H1 (cell line): Measurements from ENCODE around the gene ABHD6. TPM values are rescaled to one million over a fixed set of nuclear protein-coding genes. Genes with fewer than 3 reads are reported as not detected.

Experiments used
- BACH1 ChIP-seq: IDR thresholded peaks from 2 replicates; pipeline ENCODE4 v1.6.1; 2012; ENCODE audit warnings: low read length, improper control_type of control experiment
- BRCA1 ChIP-seq: IDR thresholded peaks from 2 replicates; pipeline ENCODE4 v1.6.1; 2012; ENCODE audit warnings: low read depth, low read length, improper control_type of control experiment
- CBX8 ChIP-seq: fragments of 300-800, 300-1000 bp; sonication (generic); IDR thresholded peaks from 2 replicates; pipeline ENCODE4 v1.7.1; 2016; ENCODE audit warnings: low read depth, low read length, borderline replicate concordance
- CHD2 ChIP-seq: IDR thresholded peaks from 2 replicates; pipeline ENCODE4 v1.6.1; 2012; ENCODE audit warnings: low read length, improper control_type of control experiment
- CTBP2 ChIP-seq: IDR thresholded peaks from 2 replicates; pipeline ENCODE4 v1.7.0; 2011; ENCODE audit warnings: borderline replicate concordance, mild to moderate bottlenecking, moderate library complexity, mixed read lengths, low read length; ENCODE audit not compliant: insufficient read depth, insufficient read length
- EZH2 ChIP-seq: fragments of 200-600 bp; sonication (generic); IDR thresholded peaks from 2 replicates; pipeline ENCODE4 v1.7.1; 2012; ENCODE audit warnings: low read depth, mild to moderate bottlenecking, moderate library complexity, low read length, inconsistent platforms; ENCODE audit not compliant: severe bottlenecking
- HDAC6 ChIP-seq: IDR thresholded peaks from one replicate; pipeline ENCODE4 v1.7.1; 2012; ENCODE audit warnings: low read depth, mild to moderate bottlenecking, inconsistent platforms, low read length, moderate library complexity
- JUN ChIP-seq: IDR thresholded peaks from 2 replicates; pipeline ENCODE4 v1.6.1; 2011; ENCODE audit warnings: low read depth, mild to moderate bottlenecking, improper control_type of control experiment, low read length
- JUND ChIP-seq: IDR thresholded peaks from 2 replicates; pipeline ENCODE4 v1.6.1; 2011; ENCODE audit warnings: mild to moderate bottlenecking, improper control_type of control experiment, low read length
- MAFK ChIP-seq: IDR thresholded peaks from 2 replicates; pipeline ENCODE4 v1.6.1; 2012; ENCODE audit warnings: low read depth, mild to moderate bottlenecking, improper control_type of control experiment, low read length
- MAX ChIP-seq: IDR thresholded peaks from 2 replicates; pipeline ENCODE4 v1.6.1; 2012; ENCODE audit warnings: inconsistent platforms
- NRF1 ChIP-seq: IDR thresholded peaks from 2 replicates; pipeline ENCODE4 v1.6.1; 2011; ENCODE audit warnings: mild to moderate bottlenecking, low read depth, low read length, improper control_type of control experiment
- POLR2AphosphoS5 ChIP-seq: IDR thresholded peaks from 2 replicates; pipeline ENCODE4 v1.6.1; 2011; ENCODE audit warnings: low read depth, low read length
- POU5F1 ChIP-seq: IDR thresholded peaks from 2 replicates; pipeline ENCODE4 v1.6.1; 2011; ENCODE audit warnings: low read depth, mild to moderate bottlenecking, low read length, moderate library complexity
- RBBP5 ChIP-seq: IDR thresholded peaks from 2 replicates; pipeline ENCODE4 v1.7.1; 2012; ENCODE audit warnings: low read depth, mild to moderate bottlenecking, inconsistent platforms, low read length, moderate library complexity, borderline replicate concordance
- RXRA ChIP-seq: IDR thresholded peaks from 2 replicates; pipeline ENCODE4 v1.6.1; 2011; ENCODE audit warnings: low read depth, mild to moderate bottlenecking, low read length, moderate library complexity; ENCODE audit not compliant: insufficient read depth
- SAP30 ChIP-seq: fragments of 300-600 bp; sonication (generic); IDR thresholded peaks from 2 replicates; pipeline ENCODE4 v1.7.1; 2012; ENCODE audit warnings: low read length, moderate library complexity, mild to moderate bottlenecking, inconsistent platforms; ENCODE audit not compliant: insufficient read depth, insufficient replicate concordance
- SIN3A ChIP-seq, 2 experiments: IDR thresholded peaks in 1 of 2; conservative IDR thresholded peaks in 1 of 2; 2 replicates each; pipeline ENCODE4 v1.6.1; 2011 to 2012; ENCODE audit warnings: low read length in 2 of 2, improper control_type of control experiment in 1 of 2, low read depth in 1 of 2, mild to moderate bottlenecking in 1 of 2
- SIX5 ChIP-seq: IDR thresholded peaks from 2 replicates; pipeline ENCODE4 v1.6.1; 2011; ENCODE audit warnings: mild to moderate bottlenecking, low read depth, low read length
- SP4 ChIP-seq: IDR thresholded peaks from 2 replicates; pipeline ENCODE4 v1.6.1; 2012; ENCODE audit warnings: low read length, inconsistent platforms
- TAF1 ChIP-seq: IDR thresholded peaks from 2 replicates; pipeline ENCODE4 v1.6.1; 2011; ENCODE audit warnings: mild to moderate bottlenecking, low read depth, low read length
- TCF12 ChIP-seq: IDR thresholded peaks from 2 replicates; pipeline ENCODE4 v1.6.1; 2011; ENCODE audit warnings: low read depth, mild to moderate bottlenecking, low read length
- polyA plus RNA-seq, 7 experiments: library from polyadenylated mRNA; depleted of rRNA in 3 of 7; stranded (reverse) in 5 of 7; unstranded in 2 of 7; fragments of >200 nt in 5 of 7; fragments of 200-250 nt in 2 of 7; gene quantifications; 1 replicate in 5 of 7; 2 replicates in 1 of 7; 4 replicates in 1 of 7; pipeline versions ENCODE4 v1.2.1 to v1.2.3, GENCODE V29; 2011 to 2013; ENCODE audit warnings: missing spikeins in 2 of 7, mixed read lengths in 2 of 7
- total RNA-seq: library from RNA; stranded (reverse); fragmentation: NEBNext Ultra II Directional; extraction: Animal tissue kit (Norgen Biotek cat#: 25700); gene quantifications from 2 replicates; pipeline ENCODE4 v1.2.1, GENCODE V29; 2021
- TF ChIP-seq, protein P1 (sequence below), 3 experiments: IDR thresholded peaks; 1 replicate in 2 of 3; 2 replicates in 1 of 3; pipeline versions ENCODE4 v1.5.1 to v1.6.1; 2011; ENCODE audit warnings: low read length in 3 of 3, mild to moderate bottlenecking in 3 of 3, inconsistent platforms in 2 of 3, low read depth in 1 of 3, moderate library complexity in 1 of 3; ENCODE audit not compliant: insufficient read depth in 1 of 3; ENCODE audit errors: control extremely low read depth in 1 of 3

The ABHD6 gene
- total and polyA plus RNA-seq, 2 of the 8 experiments (the other 6 are each of a cell fraction or from before 2014, with no cell fraction given), result 5.9 to 6.6 TPM

GRCh38 chr3:58217209-58217811 is 20.3 kb upstream of the ABHD6 start (continued):
- no peak for TF ChIP-seq SIX5
- peak; percentile 81 for TF ChIP-seq MAX
- TF ChIP-seq, protein P1, sequence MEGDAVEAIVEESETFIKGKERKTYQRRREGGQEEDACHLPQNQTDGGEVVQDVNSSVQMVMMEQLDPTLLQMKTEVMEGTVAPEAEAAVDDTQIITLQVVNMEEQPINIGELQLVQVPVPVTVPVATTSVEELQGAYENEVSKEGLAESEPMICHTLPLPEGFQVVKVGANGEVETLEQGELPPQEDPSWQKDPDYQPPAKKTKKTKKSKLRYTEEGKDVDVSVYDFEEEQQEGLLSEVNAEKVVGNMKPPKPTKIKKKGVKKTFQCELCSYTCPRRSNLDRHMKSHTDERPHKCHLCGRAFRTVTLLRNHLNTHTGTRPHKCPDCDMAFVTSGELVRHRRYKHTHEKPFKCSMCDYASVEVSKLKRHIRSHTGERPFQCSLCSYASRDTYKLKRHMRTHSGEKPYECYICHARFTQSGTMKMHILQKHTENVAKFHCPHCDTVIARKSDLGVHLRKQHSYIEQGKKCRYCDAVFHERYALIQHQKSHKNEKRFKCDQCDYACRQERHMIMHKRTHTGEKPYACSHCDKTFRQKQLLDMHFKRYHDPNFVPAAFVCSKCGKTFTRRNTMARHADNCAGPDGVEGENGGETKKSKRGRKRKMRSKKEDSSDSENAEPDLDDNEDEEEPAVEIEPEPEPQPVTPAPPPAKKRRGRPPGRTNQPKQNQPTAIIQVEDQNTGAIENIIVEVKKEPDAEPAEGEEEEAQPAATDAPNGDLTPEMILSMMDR (IDR thresholded peaks at IDR 0.05; ENCODE audit: control extremely low read depth in 1 of 3, insufficient read depth in 1 of 3, low read depth in 1 of 3, low read length in 3 of 3), result peak; percentile 80 to 94 (median 81)
- TF ChIP-seq HDAC6, result no peak
- no peak for TF ChIP-seq BACH1
- no peak for TF ChIP-seq CHD2
- no peak for TF ChIP-seq JUN
- no peak for TF ChIP-seq RBBP5
- 0 out of 2 replicates have a peak, but pooled peaks have one; percentile 10 for TF ChIP-seq JUND
- peak in 1 of 2 experiments; percentile 77; a peak in 2 of 4 replicates for TF ChIP-seq SIN3A (conservative IDR thresholded peaks at IDR 0.05 in 1 of 2, IDR thresholded peaks at IDR 0.05 in 1 of 2; ENCODE audit: low read depth in 1 of 2, low read length in 2 of 2)
- TF ChIP-seq BRCA1, result no peak
- TF ChIP-seq POLR2AphosphoS5, result no peak
- no peak for TF ChIP-seq EZH2
- no peak for TF ChIP-seq MAFK
- TF ChIP-seq TCF12, result 0 out of 2 replicates have a peak, but pooled peaks have one; percentile 46
- no peak for TF ChIP-seq SP4
- no peak for TF ChIP-seq CBX8
- TF ChIP-seq CTBP2, result peak; percentile 45
- no peak for TF ChIP-seq TAF1
- TF ChIP-seq RXRA, result no peak
- peak; percentile 69 for TF ChIP-seq SAP30
- TF ChIP-seq POU5F1, result no peak
- no peak for TF ChIP-seq NRF1
